Measurements from ENCODE around the gene CDKN2C.
A peak's percentile ranks its signal among the peaks of the same experiment; 100 is the strongest.

The CDKN2C gene

GRCh38 chr1:50966991-50967390, 3.1 kb upstream of the CDKN2C start:
- no peak for DNase-seq

GRCh38 chr1:50967416-50968157, 2.5 kb upstream of the CDKN2C start:
- no peak for DNase-seq

- DNase-seq = peak; percentile 97
Measured at GRCh38 chr1:50968158-50968820, 1.8 kb upstream of the CDKN2C start.

- no peak for DNase-seq
Measured at GRCh38 chr1:50968821-50969610, 1.0 kb upstream of the CDKN2C start.

DNA sequence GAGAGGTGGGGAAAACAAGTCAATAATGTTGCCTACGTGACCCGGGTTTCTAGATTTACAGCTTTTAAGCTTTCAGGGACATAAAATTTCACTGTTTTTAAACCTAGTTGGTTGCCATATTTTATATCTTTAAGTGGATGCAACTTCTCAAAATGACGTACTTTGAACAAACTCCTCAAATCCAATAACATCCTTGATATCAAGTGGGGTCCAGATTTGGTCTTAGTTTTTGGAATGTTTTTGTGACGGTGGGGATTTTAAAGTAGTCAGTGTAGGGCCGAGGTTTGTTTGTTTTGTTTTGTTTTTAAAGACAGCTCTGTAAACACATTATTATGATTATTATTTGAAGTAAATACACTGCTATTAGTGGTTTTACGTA, 453 bp downstream of the CDKN2C start:
- DNase-seq = no peak

GRCh38 chr1:50970931-50971582, 1.0 kb downstream of the CDKN2C start:
- DNase-seq = no peak

DNA sequence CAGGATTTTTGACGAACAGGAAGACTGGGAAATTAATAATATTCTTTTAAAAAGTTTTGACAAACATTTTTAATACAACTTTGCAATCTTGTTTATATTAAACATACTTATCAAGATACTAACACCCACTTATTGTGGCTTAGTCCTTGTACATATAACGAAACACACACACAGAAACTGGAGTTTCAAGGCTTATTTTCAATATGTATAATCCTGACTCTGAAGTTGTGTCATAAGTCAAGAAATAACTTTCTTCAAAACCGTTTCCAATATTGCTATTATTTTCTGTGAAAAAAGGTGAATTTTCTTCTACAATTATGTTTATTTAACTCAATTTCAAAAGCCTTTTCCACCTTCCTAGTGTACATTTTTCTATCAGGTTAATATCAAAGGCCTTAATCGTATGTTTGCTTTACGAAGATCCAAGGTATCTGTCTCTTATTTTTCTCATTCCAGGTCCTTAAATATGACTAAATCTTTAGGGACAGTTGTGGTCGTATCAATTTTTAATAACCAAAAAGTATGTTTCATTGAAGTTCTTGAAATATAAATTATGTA, 1.8 kb downstream of the CDKN2C start:
- DNase-seq = no peak

- DNase-seq = no peak
Measured at GRCh38 chr1:50972766-50973165, 2.7 kb downstream of the CDKN2C start.

DNA sequence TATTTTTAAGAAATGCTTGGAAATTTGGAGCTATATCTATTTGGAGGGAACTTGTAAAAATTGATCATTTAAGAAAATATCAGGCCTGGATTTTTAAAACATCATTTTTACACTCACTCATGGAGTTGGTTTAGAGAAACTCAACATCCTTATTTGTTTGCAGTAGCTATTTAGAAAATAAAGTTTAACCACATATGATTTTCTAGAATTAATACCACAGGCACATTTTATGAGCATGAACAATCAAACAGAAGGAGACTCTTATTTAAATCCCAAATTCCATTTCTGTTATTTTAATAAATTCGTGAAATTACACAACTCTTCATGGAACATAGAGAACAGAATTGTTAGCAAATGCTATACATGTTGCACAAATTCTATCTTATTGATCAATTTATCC, 3.2 kb downstream of the CDKN2C start:
- no peak for DNase-seq

GRCh38 chr1:50973875-50974617, 4.0 kb downstream of the CDKN2C start:
- DNase-seq = peak; percentile 40

DNA sequence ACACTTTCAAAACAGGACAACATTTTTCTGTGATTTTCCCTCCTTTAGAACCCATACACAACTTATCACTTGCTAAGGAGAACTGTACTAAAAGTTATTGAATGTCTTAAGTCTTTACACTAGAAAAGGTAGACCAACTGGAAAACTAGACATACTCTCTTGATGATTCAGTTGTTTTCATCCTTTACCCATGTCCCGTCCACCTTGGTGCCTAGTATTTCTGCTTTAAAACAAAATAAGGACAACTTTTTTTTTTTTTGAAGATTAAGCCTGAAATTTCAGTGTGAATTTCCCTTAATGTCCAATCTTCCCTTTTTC, 4.5 kb downstream of the CDKN2C start:
- no peak for DNase-seq

DNA sequence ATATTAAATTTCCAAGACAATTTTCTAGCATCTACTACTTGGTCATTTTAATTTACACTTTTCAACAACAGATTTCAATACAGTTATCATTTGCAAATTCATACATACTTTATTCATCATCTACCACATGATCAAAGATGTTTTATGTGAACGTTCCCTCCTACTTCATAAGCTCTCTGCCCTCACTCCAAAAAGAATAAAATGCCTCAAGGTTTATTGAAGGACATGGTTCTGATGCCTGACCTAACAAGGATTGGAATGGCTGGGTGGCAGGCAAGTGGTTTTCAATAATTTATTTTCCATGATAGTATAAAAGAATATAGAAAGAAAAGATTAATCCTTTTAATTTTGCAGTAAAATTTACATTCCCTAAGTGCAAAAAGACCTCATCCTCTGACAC, 5.4 kb downstream of the CDKN2C start:
- DNase-seq = no peak

- peak; percentile 60 for DNase-seq
Measured at GRCh38 chr1:50976111-50976889, 6.3 kb downstream of the CDKN2C start.

- peak; percentile 76 for DNase-seq
Measured at GRCh38 chr1:50976890-50977574, 7.0 kb downstream of the CDKN2C start.

DNA sequence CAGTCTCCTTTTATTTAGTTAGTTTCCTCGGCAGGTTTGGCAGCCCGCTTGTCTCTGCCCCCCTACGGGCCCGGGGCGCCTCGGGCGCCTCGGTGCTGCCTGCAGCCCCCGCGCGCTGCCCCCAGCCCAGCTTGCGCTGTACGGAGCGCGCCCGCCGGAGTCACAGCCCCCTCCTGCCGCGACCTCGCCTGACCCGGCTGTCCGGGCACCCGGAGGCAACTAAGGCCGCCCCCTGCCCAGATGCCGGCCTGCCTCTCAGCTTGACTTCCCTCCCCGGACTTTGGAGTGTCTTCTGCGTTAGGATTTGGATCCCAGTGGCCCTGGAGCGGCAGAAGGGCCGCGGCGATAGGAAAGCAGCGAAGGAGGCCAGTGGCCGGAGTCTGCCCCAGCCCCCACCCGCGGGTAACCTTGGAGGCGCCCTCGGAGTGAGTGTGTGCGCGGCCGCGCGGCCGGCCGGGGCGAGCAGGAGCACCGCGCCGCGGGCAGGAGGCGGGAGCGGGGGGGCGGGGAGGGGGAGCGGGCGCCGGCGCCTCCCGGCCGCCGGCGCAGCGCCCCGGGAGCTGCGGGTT, 7.6 kb downstream of the CDKN2C start:
- DNase-seq = peak; percentile 59

GRCh38 chr1:50978144-50978851, 8.3 kb downstream of the CDKN2C start:
- peak; percentile 82 for DNase-seq

DNA sequence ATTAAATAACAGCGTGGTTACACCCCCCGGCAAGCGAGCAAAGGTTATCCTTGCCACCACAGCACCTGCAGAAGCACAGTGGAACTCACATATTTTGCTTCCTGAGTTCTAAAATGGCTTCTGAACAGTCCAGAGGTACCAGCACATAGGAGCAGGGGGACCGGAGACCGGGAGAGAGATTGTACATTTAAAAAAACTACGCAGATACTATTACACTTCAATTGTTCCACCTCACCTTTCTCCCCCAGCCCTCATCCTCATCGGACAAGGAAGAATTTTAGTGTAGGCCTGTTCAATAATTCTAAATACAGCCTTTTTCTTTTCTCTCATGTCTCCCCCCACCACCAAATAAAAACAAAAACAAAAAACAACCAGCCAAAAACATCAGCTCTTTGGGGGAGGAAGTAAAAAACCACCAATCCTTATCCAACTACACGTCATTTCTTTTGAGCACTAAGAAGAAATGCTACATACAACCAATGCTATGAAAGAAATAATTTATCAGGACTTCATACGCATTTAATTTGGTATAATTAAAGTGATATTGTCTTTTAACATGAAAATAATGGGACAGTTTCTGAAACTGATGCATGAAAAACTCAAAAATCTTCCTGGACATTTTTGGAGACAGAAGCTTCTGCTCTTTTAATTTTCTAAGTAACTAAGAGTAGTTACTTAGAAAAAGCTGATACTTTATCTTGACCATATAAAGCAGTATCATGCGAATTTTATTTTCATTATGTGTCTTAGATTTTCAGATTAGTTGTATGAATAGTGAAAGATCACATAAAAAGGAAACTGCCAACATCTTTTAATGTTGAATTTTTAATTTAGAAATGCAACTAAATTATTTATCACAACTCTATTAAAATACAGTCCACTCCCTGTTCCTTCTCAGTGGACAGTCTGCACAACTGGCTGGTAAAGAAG, 9.1 kb downstream of the CDKN2C start:
- DNase-seq = peak; percentile 65

DNA sequence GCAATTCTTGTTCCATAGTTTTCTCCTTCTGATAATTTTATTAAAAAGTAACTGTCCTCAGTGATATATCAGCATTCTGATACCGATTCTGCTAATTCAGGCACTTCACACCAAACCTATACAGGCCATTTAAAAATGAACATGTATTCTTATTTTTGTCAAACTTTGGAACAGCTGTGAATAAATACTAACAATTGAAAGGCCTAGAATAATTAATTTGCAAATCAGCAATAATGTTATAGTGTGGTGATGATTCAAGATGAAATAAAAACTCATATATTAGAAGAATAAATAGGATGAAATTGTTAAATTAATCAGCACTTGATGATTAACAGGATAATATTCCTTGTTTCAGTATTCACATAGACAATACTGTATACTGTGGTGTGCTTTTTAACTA, 9.9 kb downstream of the CDKN2C start:
- no peak for DNase-seq

DNA sequence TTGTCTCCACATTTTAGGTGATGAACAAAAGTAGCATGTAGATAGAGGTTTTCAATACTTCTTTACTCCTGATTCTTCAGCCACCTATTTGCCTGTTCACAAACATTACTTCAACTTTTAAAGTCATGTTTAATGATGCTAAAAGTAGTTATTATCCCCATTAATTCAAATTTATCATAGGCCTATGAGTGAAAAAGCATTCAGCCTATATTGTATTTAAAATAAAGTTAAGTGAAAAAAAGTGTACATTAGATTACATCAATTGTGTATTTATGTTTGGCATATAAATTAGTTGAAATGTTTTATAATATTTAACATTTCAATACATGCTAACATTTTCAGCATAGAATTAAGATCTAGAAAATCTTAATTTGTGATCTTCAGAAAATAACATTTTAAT, 10.5 kb downstream of the CDKN2C start:
- no peak for DNase-seq

Data from NCI-H1105 (cell line).